HG03159 (cell line): ENCODE data around the gene BCAP29.

ENCODE experiments used
- ATAC-seq: cut with Tn5 transposase; IDR thresholded peaks from one replicate; pipeline ENCODE4 v1.9.1; 2021; ENCODE audit warnings: mild to moderate bottlenecking, moderate library complexity; ENCODE audit not compliant: unreplicated experiment

BCAP29 gene

GRCh38 chr7:107661865-107662379 is 81.9 kb downstream of the BCAP29 start:
- no peak for ATAC-seq

- no peak for ATAC-seq
Observed at GRCh38 chr7:107663196-107663595, 83.2 kb downstream of the BCAP29 start.

GRCh38 chr7:107666790-107667189 is 86.7 kb downstream of the BCAP29 start:
- no peak for ATAC-seq

GRCh38 chr7:107667341-107667740 is 87.3 kb downstream of the BCAP29 start:
- no peak for ATAC-seq

- ATAC-seq: no peak
Observed at GRCh38 chr7:107668296-107668695, 88.2 kb downstream of the BCAP29 start.
